Brain microvascular endothelial cell (primary cell): Measurements from ENCODE around the gene AFAP1L2.

Experiments used
- DNase-seq: peaks from one replicate; pipeline ENCODE4 v3.0.0-alpha.2; 2020
- H3K27ac ChIP-seq: fragments of 250-450 bp; sonication (Bioruptor Pico); 2 replicates; pipeline ENCODE4 v1.5.1; 2020; ENCODE audit warnings: mild to moderate bottlenecking, moderate library complexity
- H3K27me3 ChIP-seq: fragments of 250-450 bp; sonication (Bioruptor Pico); replicated peaks from 2 replicates; pipeline ENCODE4 v1.5.1; 2020; ENCODE audit warnings: mild to moderate bottlenecking
- H3K36me3 ChIP-seq: fragments of 250-450 bp; sonication (Bioruptor Pico); replicated peaks from 2 replicates; pipeline ENCODE4 v1.5.1; 2020; ENCODE audit warnings: mild to moderate bottlenecking
- H3K4me3 ChIP-seq: 2 replicates; pipeline ENCODE4 v1.5.1; 2011; ENCODE audit warnings: low read depth, mild to moderate bottlenecking, control low read depth, low read length, moderate library complexity
- in situ Hi-C: cut with HindIII; loops from 2 replicates; pipeline ENCODE4 v1.10.0; 2017; ENCODE audit warnings: low sequenced_read_pairs, low pct_ligation_motif_present
- TF ChIP-seq, protein P1 (sequence below): IDR thresholded peaks from 2 replicates; pipeline ENCODE4 v1.5.1; 2011; ENCODE audit warnings: low read depth, mild to moderate bottlenecking, moderate library complexity, low read length, control low read depth, inconsistent platforms; ENCODE audit errors: missing control alignments

The AFAP1L2 gene

DNA sequence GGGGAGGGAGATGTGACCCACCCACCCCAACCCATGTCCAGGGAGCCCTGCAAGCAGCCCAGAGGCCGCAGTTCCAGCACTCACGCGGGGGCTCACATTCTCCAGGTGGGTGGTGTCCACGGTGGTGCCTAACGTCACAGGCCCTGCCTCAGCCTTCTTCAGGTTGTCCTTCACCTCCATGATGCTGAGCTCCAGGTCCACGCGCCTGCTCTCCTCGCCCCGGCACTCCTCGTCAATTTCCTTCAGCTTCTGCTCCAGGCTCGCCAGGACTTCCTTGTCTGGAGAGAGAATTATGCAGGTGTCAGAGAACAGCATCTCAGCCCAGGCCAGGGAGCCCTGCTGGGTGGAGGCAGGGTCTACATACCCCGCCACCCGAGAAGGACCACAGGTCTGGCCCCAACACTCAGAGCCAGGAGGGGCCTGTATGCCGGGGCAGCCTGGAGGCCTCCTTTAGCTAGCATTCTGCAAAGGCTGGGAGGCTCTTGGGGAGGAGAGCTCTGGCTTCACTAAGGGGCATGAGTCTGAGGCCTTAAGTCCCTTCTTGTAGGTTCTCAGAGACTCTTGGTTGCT lies 107.1 kb downstream of the AFAP1L2 start:
- no peak for DNase-seq
- in situ Hi-C loops, result no loop called here
- no peaks in the 10 kb centered on the region for H3K36me3 ChIP-seq
- no peaks in the 10 kb centered on the region for H3K27me3 ChIP-seq
- no peak overlapping the region for H3K4me3 ChIP-seq
- no peak overlapping the region for H3K27ac ChIP-seq
- TF ChIP-seq, protein P1, sequence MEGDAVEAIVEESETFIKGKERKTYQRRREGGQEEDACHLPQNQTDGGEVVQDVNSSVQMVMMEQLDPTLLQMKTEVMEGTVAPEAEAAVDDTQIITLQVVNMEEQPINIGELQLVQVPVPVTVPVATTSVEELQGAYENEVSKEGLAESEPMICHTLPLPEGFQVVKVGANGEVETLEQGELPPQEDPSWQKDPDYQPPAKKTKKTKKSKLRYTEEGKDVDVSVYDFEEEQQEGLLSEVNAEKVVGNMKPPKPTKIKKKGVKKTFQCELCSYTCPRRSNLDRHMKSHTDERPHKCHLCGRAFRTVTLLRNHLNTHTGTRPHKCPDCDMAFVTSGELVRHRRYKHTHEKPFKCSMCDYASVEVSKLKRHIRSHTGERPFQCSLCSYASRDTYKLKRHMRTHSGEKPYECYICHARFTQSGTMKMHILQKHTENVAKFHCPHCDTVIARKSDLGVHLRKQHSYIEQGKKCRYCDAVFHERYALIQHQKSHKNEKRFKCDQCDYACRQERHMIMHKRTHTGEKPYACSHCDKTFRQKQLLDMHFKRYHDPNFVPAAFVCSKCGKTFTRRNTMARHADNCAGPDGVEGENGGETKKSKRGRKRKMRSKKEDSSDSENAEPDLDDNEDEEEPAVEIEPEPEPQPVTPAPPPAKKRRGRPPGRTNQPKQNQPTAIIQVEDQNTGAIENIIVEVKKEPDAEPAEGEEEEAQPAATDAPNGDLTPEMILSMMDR, result no peak

DNA sequence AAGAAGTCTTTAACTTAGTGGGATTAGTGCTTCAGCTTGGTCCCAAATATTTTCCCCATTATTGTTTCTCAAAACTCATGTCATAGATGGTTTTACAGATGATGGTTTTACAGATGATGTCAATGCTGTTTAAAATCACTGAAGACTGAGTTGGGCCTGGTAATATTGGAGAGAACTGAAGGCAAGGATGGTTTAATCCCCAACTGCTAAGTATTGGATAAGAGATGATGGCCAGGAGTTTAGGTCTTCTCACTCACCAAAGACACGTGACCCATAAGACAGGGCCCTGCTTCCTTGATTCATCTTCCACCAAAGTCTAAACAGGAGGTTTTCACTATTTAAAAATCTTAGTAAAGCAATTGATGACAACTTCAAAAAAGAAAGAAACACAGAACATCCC lies 108.9 kb downstream of the AFAP1L2 start:
- TF ChIP-seq, protein P1, result no peak
- Histone ChIP-seq H3K27ac (no peak overlapping the region), H3K36me3 (no peaks in the 10 kb centered on the region), H3K27me3 (no peaks in the 10 kb centered on the region), H3K4me3 (no peak overlapping the region)
- in situ Hi-C loops, result no loop called here
- DNase-seq, result no peak

DNA sequence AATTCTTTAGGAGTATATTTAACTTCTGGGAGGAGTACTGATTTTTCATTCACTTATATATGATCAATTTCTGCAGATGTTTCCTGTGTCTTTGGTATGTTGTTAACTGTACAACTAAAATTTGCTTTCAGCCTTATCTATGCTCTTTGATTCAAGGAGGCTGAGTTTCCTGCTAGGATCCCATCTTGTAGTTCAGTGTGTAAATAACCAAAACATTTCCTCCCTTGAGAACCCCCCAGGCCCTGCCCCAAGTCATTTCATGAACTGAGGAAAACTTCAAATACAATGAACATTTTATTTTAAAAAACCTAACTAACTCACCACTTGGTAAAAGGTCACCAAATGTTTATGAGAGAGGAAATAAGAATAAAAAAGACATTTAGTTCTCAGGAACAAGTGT lies 109.8 kb downstream of the AFAP1L2 start:
- no peak for DNase-seq
- Histone ChIP-seq H3K36me3 (no peaks in the 10 kb centered on the region), H3K4me3 (no peak overlapping the region), H3K27me3 (no peaks in the 10 kb centered on the region), H3K27ac (no peak overlapping the region)
- TF ChIP-seq, protein P1, result no peak
- in situ Hi-C loops, result no loop called here

DNA sequence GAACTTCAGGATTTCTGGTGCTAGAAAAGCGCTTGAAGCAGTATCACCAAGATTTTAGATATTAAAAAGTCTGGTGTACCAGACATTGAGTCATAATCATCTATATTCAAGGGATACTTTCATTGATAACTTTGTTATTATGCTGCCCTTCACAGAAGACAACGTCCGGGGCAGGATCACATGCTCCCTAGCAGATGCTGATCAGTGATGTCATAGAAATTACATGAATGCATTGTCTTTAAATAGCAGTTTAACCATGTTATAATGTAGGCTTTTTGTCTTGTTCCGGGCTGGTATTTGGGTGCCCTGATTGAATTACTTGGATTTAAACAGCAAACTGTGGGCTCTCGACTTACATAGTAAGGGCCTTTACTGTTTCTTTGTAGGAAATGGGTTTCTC lies 111.2 kb downstream of the AFAP1L2 start:
- H3K4me3 ChIP-seq, result no peak overlapping the region
- in situ Hi-C loops, result no loop called here
- no peak for DNase-seq
- no peak overlapping the region for H3K27ac ChIP-seq
- H3K36me3 ChIP-seq, result no peaks in the 10 kb centered on the region
- no peaks in the 10 kb centered on the region for H3K27me3 ChIP-seq
- TF ChIP-seq, protein P1, result no peak

DNA sequence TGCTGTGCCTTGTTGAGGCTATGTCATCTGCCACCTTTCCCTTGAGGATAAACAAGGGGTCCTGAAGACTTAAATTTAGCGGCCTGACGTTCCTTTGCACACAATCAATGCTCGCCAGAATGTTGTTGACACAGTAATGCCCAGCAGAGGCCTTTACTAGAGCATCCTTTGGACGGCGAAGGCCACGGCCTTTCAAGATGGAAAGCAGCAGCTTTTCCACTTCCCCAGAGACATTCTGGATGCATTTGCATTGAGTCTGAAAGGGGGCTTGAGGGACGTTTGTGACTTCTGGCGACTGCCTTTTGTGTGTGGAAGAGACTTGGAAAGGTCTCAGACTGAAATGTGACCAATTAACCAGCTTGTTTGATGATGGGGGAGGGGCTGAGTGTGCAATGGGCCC lies 112.8 kb downstream of the AFAP1L2 start:
- H3K4me3 ChIP-seq, result no peak overlapping the region
- in situ Hi-C loops, result no loop called here

DNA sequence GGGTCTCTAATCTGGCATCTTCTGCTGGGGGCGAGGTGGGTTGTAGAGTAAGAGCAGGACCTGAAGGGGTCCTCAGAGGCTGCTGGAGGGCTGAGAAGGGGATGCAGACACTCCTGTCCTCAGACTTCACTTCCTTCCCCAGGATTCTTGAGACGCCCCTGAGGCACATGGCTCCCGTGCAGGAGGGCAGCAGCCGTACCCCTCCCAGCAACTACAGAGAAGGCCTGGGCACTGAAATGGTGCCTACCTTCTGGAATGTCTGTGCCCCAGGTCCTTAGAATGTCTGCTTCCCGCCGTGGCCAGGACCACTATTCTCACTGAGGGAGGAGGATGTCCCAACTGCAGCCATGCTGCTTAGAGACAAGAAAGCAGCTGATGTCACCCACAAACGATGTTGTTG lies 113.2 kb downstream of the AFAP1L2 start:
- no peaks in the 10 kb centered on the region for H3K27me3 ChIP-seq
- DNase-seq, result no peak
- in situ Hi-C loops, result no loop called here
- H3K36me3 ChIP-seq, result no peaks in the 10 kb centered on the region
- no peak overlapping the region for H3K27ac ChIP-seq
- no peak overlapping the region for H3K4me3 ChIP-seq
- TF ChIP-seq, protein P1, result no peak

More for the DNA sequence above, 112.8 kb downstream of the AFAP1L2 start:
- H3K36me3 ChIP-seq, result no peaks in the 10 kb centered on the region
- TF ChIP-seq, protein P1, result no peak
- DNase-seq, result no peak
- H3K27me3 ChIP-seq, result no peaks in the 10 kb centered on the region
- no peak overlapping the region for H3K27ac ChIP-seq
